Activated T-helper 9 cell treated with anti-CD3 and anti-CD28 coated beads, Interleukin-2, amount 50 U/mL, for 16 hours (primary cell): ENCODE results near the gene CCDC92.
"Not testable (repeated sequence)": the region's sequence is repeated elsewhere in the genome, so short reads cannot be mapped to it uniquely, and the experiment has no call there.

Source experiments
- DNase-seq: peaks from one replicate; pipeline ENCODE4 v3.0.0-alpha.2; 2020; ENCODE audit warnings: low read depth

CCDC92 gene

GRCh38 chr12:123949770-123950165 lies 22.9 kb downstream of the CCDC92 start:
- no peak for DNase-seq

- no peak for DNase-seq
These were observed 23.5 kb downstream of the CCDC92 start for GRCh38 chr12:123948796-123949769.

GRCh38 chr12:123948401-123948795 lies 24.2 kb downstream of the CCDC92 start:
- DNase-seq: no peak

DNA sequence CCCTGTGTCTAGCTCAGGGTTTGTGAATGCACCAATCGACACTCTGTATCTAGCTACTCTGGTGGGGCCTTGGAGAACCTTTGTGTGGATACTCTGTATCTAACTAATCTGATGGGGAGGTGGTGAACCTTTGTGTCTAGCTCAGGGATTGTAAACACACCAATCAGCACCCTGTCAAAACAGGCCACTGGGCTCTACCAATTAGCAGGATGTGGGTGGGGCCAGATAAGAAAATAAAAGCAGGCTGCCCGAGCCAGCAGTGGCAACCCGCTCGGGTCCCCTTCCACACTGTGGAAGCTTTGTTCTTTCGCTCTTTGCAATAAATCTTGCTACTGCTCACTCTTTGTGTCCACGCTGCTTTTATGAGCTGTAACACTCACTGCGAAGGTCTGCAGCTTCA lies 25.1 kb downstream of the CCDC92 start:
- DNase-seq: not testable (repeated sequence)

GRCh38 chr12:123946516-123947505 lies 25.8 kb downstream of the CCDC92 start:
- not testable (repeated sequence) for DNase-seq

GRCh38 chr12:123946152-123946515 lies 26.5 kb downstream of the CCDC92 start:
- no peak for DNase-seq

GRCh38 chr12:123945287-123946151 lies 27.1 kb downstream of the CCDC92 start:
- no peak for DNase-seq

DNA sequence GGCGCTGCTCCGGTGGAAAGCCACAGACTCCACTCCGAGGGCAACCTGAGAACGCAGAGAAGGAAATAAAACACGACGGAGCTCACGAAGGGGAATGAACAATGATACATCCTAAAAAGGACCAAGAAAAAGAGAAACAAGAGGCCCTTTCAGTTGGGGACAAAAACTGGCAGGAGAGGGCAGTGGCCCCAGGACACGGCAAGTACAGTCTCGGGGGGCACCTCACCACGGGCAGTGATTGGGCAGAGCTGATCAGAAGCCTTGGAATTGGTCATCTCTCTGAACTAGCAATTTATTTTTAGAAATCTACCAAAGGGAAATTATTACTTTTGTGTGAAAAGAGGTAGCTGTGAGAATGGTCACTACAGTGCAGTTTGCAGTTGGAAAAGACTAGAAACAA lies 27.9 kb downstream of the CCDC92 start:
- DNase-seq: no peak

- no peak for DNase-seq
These were observed 28.8 kb downstream of the CCDC92 start for GRCh38 chr12:123943816-123944215.

- no peak for DNase-seq
These were observed 29.6 kb downstream of the CCDC92 start for GRCh38 chr12:123942911-123943648.

- no peak for DNase-seq
These were observed 30.4 kb downstream of the CCDC92 start for GRCh38 chr12:123942238-123942653.

DNA sequence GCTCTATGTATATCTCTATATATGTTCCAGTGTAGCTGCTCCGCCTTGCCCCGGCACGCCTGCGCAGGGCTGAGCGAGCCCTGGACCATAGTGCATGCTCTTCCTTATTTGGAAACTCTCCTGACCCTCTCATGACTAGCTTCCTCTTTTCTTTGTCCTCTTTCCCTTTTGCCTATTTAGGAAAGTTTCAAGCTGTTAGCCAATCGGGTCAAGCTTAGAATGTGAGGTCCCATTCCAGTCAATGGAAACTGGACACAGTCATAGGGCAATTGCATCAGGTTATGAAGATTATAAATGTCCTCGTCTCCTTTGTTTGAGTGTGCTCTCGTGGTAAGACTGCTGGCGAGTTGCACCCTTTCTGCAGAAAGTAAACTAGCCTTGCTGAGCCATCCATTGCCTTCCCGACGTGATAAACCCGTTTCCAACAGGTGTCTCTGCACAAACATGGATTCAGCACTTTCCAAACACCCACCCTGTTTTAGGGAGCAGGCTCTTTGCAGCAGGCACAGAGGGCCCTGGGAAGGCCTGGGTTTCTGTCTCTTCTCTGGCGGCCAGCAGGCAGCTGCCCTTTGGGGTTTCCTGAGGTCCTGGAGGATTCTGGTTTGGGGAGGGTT lies 30.9 kb downstream of the CCDC92 start:
- no peak for DNase-seq

GRCh38 chr12:123941000-123941399 lies 31.6 kb downstream of the CCDC92 start:
- DNase-seq: no peak

DNA sequence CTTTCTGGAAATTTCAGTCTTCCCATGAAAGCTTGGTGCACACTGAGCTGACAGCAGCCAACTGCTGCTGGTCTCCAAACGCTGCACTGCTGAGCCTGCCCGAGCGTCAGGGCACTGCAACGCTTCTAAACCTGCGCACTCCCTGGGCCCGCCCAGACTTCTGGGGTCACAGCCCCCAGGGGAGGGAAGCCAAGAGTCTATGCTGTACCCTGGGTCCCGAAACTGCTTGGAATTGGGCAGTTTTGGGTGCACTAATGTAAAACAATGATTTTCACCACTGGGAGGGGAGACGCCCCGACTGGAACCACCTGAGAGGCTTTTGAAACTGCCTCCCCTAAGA lies 32.0 kb downstream of the CCDC92 start:
- DNase-seq: no peak

- DNase-seq: no peak
These were observed 32.7 kb downstream of the CCDC92 start for GRCh38 chr12:123939716-123940626.

DNA sequence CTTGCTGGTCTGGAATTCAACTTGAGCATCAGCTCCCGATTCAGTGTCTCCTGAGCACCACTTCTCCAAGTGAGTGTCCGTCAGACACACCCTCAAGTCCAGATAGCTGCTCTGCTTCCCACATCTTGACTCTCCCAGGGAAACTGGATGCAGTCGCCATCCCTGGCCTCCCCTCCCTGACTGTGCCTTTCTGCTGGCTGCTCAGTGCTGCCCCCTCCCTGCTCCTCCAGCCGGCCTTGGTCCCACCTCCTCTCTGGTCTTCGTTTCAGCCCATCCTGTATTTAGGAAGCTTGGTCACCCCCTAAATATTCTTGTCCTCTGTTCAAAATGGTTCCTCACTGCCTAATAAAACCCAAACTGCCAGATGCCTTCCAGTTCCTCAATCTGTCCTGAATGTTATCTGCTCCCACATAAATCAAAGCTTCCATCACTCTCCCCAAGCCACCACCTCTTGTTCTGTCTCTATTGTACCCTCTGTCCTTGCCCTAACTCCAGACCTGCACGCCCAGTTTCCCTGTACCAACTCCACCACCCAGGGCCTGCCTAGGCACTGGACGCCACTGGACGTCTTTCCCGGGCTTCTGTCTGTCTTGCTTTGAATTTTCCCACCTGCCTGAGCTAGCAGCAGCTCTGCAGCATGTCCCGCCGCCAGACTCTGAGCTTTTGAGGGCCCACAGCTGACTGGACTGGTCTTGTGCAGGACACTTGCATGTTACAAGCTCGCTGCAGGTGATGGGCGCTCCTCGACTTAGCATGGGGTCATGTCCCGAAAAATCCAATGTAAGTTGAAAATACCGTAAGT lies 33.8 kb downstream of the CCDC92 start:
- DNase-seq: no peak

DNA sequence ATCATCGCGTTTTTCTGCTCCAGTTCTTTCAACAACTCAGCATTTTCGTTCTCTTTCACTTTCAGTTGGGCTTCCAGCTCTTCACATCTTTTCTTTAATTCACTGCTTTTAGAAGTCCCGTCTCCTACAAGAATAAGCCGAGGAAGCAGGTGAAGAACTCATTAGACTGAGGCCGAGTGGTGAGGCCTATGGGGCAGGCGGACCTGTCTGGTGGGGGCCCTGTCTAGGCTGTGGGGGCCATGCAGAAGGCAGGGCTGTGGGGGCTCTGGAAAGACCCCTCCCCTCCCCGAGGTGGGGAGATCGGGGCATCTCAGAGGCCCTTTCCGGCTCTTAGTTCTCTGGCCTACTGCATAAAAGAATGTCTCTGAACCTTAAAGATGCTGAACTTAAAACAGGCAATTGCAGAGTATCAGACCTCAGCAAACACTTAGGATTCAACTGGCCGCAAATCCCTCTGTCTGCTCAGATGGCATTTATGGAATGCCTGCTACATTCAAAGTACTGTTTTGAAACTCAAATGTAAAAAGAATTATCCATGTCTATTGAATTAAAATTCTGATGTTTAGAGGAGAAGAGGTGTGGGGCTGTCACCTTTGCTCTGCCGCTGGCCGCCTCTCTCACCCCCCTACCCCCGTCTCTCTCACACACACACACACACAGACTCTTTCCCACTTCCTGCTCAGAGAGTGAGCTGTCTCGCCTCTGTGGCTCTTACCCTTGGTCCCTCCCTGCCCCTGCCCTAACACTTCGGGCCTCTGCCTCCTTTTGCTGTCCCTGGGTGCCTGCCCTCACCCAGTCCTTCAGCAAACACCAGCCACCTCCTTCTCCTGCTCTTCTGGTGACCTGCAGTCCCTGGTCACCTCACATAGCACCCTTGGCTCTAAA lies 34.7 kb downstream of the CCDC92 start:
- DNase-seq: peak; percentile 14
